ENCODE measurements around the gene PLEKHO2.

The PLEKHO2 gene

DNA sequence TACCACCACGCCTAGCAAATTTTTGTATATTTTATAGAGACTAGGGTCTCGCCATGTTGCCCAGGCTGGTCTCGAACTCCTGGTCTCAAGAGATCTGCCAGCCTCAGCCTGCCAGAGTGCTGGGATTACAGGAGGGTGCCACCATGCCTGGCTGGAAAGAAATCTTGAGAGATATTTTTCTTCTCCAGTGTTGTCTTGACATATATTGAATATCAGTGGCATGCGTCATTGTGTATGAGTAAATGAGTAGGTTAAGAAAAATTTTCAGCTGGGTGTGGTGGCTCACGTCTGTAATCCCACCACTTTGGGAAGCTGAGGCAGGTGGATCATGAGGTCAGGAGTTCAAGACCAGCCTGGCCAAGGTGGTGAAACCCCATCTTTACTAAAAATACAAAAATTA, 12.7 kb upstream of the PLEKHO2 start:
- no peak for DNase-seq

DNA sequence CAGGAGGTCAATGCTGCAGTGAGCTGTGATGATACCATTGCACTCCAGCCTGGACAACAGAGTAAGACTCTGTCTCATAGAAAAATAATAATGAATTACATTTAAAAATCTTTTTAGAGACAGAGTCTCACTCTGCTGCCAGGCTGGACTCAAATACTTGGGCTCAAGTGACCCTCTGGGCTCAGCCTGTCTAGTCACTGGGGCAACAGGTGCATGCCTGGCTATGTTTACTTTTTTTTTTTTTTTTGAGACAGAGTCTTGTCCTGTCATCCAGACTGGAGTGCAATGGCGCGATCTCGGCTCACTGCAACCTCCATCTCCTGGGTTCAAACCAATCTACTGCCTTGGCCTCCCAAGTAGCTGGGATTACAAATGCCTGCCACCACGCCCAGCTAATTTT, 8.0 kb upstream of the PLEKHO2 start:
- DNase-seq, result no peak

DNA sequence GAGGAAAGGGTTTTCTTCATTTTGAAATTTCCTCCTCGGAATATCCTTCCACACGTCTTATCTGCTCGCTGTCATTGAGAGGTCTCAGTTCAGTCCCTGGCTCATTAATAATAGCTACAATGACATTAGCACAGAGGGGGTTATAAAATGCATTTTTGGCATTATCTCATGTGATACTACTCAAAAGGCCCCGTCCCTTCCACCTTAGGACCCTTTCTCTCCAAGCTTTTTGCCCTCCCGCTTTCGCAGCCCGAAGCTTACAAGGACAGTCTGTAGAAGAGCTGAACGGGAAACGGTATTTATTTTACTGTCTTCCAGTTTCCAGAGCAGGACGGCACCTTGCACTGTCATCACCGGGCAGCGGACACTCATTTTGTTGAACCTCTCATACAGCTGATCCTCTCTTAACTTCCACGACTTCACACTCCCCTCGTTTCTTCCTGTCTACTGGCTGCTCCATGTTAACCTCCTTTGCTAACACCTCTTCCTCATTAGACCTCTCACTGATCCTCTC, 5.6 kb upstream of the PLEKHO2 start:
- DNase-seq, result no peak

DNA sequence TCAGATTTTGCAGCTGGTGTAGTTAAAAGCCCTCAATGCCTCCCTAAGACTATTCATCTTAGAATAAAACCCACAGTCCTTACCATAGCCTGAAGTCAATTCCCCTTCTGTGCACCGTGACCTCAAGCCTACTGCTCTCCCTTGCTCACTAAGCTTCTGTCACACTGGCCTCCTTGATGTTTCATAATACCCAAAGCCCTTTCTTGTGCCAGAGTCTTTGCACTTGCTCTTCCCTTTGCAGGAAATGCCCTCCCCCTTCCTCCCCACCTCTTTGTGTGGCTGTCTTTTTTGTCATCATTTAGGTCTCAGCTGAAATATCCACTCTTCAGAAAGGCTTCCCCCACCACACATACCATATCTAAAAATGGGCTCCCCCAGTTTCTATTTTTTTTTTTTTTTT, 4.2 kb upstream of the PLEKHO2 start:
- no peak for DNase-seq

DNA sequence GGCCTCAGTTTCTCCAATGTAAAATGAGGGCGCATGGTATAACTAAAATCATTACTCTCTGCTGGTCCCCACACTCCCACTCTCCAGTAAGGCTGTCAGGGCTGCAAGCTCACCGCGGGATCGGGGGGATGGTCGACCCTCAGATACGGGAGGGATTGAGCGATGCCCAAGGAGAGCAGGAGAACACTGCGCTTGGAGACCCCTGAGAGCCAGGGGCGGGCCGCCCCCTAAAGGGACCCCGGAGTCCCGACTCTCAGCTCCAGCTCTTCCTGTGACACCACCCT, 713 bp upstream of the PLEKHO2 start:
- no peak for DNase-seq

DNA sequence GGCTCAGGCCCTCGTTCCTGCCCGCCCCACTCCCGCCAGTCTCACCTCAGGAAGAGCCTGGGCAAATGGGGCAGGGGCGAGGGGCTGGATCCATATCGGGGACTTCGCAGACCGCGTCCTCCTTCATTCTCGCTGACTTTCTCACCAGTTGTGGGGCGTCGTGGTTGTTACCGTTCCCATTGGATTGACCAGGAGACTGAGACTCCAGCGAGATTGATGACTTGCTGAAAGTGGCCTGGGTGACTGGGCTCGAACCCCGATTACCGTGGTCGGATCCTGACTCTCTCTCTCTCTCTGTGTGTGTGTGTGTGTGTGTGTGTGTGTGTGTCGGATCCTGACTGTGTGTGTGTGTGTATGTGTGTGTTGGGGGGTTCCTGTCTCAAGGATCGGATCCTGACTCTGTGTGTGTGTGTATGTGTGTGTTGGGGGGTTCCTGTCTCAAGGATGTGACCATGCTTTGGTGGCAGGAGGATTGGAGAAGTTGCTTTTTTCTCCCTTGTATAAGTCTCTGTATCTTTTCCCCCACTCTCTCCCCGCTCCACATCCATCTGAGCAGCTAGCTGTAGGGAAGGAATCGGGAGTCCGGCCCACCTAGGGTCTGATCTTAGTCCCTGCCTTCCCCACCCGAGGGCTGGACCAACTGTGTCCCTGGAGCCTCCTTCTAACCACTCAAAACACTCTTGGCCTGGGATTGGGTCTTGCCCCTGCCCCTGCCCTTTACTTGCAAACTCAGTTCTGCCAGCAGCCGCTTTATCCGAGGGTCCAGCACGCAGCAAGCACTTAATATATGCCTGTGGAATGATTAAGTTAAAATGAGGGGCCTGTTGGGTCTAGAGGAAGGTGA, 603 bp downstream of the PLEKHO2 start:
- peak; percentile 21 to 61 for DNase-seq

DNA sequence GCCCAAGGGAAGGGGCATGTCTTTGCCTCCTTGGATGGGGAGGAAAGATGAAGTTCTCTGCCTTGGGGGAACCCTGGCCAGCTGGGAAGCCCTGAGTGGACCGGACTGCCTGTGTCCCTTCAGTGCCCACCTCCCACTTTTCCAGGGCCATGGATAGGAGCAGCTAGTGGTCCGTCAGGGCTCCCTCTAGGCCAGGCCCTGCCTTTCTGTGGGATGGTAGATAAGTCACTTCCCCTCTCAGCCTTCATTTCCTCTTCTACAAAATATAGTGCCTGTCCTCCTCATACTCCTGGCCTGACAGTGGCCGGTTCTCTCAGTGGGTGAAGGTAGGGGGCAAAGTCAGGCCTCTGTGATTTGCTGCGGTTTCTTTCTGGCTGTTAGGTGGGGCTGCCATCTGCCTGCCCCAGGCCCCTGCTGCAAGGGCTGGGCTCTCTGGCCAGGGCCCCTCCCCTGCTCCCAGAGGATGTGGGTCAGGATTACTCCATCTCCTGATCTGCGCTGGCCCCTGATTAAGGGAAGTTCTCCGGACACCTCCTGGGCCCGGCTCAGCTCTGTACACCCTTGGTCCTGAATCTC, 1.4 kb downstream of the PLEKHO2 start:
- DNase-seq, result peak in 1 of 2 experiments; percentile 46

DNA sequence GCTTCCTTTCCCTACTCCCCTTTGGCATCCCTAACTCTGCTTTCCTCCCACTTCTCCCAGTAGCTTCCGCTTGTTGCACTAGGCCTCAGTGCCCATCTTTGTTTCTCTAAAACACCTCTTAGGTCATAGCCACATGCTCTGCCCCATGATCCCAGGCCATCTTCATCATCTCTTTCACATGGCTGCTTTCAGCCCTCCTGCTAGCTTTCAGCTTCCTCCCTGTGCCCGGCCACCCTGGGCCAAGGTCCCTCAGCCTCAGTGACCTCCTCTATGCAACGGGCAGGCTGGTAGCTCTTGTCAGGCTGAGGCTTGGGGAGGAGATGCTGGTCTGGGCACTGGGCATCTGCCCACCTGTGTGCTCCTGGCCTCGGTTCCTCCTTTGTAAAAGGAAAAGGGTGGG, 2.3 kb downstream of the PLEKHO2 start:
- no peak for DNase-seq

DNA sequence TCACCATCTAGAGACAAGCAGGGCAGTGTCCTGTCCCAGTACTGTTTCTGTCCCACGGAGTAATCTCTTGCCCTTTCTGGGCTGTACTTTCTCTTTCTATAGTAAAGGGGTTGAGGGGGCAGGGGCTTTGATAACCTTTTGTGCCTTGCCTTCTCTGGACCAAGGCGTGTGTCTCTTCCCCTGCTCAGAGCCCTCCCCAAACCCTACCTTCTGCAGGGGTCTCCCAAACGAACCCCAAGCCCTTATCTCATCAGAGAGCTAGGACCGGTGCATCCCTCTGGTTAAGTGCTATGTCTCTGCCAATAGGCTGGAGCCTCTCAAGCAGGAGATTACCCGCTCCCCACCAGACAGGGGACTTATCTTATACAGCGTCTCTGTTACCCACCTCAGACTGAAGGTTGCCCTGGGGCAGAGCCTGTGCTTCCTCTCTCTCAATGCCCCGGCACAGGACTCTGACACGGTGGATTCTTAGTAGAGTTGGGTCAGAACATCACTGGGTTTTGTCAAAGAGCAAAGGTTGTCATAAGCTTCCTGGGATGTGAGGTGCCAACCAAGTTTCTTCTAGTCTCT, 2.9 kb downstream of the PLEKHO2 start:
- DNase-seq, result peak; percentile 31 to 42

DNA sequence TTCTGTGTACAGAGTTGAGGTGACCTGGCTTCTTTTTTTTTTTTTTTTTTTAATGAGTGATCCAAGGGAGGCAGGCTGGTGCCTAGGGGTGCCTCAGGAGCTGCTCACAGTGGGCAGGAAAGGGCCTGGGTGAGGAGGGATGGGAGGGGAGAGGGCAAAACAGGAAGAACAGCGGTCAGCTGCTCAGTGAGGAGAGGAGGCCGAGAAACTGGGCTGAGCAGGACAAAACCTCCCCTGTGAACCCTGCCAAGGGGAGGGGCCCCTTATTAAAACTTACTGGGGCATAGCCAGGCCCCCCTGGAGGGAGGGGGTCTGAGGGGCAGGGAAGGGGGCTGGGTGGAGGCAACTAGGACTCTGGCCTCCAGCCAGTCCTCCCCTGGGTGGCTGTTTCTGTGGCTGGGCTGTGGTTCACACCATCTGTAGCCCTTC, 3.5 kb downstream of the PLEKHO2 start:
- peak in 1 of 2 experiments; percentile 42 for DNase-seq

DNA sequence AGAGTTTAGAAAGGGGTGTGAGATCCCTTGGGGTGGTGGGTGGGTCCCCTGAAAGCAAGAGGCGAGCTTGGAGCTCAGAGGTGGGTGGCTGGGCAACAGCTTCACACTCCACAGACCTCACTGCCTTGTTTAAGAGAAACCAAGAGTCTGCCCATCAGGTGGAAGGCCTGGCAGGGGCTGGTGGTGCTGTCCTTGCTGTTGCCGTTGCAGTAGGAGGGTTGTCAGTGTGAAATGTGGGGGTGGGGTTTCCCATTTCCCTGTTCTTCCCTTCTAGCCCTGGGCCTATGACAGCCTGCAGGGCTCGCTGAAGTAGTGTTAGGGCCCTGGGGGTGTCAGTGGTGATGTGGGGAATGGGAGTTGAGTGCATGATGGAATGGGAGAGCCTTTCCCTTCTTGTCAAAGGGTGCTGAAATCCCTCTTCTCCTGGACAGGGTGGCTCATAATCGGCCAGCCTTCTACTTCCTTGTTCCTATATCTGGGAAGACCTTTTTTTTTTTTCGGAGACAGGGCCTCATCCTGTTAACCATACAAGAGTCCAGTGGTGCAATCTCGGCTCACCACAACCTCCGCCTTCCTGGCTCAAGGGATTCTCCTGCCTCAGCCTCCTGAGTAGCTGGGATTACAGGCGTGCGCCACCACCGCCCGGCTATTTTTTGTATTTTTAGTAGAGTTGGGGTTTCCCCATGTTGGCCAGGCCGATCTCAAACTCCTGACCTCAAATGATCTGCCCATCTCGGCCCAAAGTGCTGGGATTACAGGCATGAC, 4.3 kb downstream of the PLEKHO2 start:
- peak in 1 of 2 experiments; percentile 19 for DNase-seq

DNA sequence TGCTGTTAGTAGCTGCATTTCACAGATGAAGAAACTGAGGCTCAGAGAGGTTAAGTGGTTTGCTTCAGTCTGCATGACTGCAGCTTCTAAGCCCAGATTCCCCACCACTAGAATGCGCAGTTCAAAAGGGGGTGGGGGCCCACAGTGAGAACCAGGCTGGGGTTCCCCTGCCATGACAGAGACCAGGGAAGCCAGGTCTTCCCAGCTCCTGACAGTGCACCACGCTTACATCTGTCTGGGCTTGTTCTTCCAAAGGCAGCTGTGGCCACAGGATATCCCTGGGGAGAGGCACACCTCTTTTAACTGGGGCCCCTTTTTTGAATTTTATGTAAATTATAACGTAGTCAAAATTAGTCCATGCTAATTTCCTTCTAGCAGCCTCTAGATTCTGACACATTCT, 5.3 kb downstream of the PLEKHO2 start:
- peak; percentile 87 to 94 for DNase-seq

DNA sequence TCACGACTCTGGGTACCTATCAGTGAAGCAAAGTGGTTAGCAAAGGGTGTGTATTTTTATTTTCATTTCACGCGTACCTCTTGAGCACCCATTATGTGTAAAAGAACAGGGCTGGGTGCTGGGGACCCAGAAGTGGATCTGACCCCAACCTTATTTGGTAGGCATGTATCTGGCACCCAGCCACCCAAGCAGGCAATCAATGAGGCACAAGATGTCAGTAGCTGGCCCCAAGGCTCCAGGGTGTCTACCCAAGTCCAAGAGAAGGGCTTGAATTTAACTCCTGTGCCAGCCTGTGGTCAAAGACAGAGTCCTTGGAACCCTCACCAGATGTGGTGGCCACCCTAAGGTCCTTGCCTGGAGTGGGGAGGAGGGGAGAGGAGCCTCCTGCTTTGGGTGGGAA, 5.7 kb downstream of the PLEKHO2 start:
- DNase-seq, result peak; percentile 72 to 79

DNA sequence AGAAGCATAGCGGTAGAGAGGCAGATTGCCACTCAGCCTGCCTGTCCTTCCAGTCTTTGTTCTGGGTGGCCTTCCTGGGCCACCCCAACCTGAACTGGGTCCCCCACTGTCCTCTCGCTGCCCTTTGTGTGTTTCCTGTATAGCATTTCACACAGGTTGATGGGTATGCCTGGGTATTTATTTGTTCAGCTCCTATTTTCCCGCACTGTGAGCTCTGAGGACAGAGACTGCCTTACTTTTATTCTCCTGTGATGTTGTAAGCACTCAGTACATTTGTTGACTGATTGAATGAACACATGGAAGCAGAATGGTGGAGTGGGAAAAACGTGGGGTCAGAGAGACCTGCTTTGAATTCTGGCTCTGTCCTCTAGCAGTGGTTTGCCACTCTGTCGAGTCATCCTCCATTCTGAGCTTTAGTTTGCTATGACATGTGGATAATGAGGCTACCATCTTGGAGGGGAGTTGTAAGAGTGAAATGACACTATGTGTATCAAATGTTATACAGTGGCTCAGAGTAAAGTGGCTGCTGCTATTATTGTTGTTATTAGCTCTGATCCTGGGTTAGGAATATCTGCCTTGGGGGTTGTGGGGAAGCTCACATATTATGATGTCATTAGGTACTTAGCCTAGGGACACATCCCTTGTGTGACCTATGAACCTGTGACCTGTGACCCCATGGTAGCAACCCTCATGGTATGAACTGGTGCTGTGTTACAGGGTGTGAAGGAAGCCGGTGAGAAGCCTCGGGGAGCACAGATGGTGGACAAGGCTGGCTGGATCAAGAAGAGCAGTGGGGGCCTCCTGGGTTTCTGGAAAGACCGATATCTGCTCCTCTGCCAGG, 6.4 kb downstream of the PLEKHO2 start:
- DNase-seq, result peak; percentile 14 to 24

DNA sequence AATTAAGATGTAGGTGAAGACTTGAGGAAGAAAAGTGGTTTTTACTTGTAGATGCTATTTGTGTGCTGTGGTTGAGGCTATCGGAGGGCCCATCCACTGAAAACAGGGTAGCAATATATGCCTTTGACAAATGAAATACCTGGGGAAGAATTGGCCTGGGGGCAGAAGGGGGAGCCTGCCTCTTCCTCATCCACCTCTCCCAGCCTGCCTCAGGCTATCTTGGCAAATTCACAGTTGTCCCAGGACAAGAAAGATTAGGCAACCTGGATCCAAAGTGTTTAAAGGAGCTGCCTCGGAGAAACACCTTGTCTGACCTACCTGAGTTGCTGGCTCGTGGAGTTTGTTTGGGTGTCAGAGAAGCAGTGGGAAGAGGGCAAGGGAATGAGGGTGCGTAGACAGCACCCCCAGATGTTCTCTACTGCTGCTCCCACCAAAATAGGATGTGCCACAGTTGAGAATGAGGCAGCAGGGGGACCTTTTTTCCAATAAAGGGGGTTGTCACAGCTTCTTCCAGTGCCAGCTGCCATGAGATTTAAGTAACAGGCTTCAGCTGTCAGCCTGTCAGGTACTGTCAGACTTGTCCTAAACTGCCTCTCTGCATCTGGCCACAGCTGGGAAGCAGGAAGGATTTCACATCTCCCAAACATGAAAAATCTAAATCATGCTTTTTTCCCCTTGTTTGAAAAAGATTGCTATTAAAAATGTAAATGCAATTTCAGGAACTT, 9.2 kb downstream of the PLEKHO2 start:
- DNase-seq, result no peak

DNA sequence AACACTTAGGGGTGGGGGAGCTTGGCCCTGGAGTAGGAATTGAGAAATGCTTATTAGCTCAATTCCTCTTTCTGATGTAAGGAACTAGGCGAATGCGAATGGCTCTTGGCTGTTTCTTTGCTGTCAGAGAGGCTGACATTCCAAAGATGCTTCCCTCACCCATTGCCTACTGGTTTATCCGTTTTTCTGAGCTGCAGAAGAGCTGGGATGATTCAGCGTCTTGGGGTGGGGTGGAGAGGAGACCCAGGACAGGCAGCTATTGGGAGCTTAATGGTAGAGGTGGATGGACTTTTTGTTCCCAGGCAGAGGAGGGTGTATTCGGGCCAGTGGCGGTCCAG, 9.8 kb downstream of the PLEKHO2 start:
- DNase-seq, result no peak

DNA sequence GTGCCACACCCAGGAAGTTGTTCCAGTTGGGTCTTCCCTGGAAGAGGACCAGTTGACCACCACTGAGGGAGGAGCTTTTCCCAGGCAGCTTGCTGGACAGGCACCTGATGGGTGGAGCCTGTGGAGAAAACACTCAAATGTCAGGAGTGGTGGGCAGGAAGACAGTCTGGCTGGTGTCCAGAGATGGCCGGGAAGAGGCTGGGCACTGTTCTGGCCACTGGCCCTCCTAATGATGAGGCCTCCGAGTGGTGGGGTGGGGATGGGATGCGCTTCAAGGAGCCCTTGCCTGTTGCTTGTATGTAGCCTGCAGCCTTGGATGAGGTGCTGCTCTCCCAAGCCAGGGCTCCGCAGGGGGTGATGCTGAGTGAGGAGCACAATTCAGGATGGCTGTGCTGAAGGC, 12.3 kb downstream of the PLEKHO2 start:
- no peak for DNase-seq

DNA sequence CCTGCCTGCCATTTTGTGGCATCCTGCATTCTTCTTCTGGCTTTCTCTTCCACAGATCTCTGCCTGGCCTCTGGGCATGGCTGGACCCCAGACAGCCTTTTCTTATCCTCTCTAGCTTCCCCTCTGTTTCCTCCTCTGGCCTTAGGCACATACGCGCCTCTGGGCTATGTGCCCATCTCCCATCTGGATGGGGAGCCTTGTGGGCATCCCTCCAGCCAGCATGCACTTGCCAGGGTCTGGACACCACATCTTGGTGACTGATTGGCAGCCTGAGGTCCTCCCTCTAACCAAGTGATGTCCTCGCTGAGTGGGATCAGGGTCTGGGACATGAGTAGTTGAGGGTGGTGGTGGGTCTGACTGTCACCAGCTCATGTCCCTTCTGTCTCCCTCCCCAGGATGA, 12.8 kb downstream of the PLEKHO2 start:
- DNase-seq, result no peak

DNA sequence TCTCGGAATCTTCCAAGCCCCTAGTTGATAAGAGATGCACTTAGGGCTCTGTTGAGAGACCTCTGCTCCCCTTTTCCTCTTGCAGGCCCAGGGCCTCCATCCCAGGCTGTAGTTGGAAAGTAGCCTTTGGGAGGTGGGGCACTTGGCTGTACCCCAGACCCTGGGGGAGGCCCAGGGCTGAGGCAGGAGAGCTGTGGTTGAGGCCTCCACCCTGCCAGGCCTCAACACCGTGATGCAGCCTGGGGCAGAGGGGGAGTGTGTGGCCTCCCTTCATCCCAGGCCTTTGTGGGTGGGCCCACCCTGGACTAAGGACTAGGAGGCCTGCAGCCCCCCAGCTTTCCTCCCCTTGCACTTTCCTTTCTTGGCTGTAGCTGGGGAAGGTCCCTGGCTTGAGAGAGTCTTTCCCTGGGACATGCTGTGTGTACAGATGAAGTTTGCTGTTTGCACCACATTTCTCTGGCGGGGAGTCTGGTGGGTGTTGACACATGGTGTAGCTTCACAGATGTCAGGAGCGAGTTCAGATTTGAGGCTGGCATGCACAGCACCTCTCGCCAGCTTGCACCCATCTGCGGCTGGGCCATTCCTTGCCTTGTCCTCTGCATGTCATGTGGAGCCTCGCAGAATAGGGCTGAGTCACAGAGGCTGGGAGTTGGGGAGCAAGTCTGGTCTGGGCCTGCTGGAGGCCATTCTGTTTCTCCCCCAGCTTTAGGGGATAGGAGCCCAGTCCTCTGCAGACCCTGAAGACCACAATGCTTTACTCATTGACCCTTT, 13.7 kb downstream of the PLEKHO2 start:
- DNase-seq, result no peak

DNA sequence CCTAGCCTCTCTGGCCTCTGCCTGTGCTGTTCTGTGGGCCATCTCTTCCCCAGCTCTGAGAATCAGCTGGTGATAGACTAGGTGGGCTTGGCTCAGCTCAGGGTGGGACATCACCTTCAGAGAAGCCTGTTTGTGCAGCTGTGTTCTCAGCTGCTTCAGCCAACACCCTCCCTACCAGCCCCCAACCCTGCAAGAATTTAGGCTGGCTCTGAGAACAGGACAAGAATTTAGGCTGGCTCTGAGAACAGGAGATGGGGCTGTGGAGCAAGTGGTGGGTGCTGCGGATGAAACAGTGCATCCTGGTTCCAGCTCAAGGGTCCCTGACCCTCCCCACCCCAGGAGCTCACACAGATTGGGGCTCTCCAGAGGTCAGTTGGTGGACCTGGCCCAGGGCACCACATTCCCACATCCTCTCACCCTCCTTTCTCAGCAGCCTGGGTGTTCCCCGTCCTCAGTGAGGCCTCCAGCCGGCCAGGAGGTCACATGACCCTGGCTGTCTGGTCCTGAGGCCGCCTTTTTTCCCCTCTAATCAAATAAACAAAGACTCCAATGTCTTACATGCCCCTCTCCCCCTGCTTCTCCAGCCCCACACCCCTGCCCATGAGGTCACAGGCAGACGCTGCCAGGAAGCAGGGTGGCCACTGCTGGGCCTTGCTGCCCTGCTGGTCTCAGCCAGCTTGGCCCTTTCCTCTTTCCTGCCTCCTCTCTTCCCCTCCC, 14.9 kb downstream of the PLEKHO2 start:
- DNase-seq, result peak; percentile 52 to 78
